ENCODE measurements around the gene PRR11. TPM values are rescaled to one million over a fixed set of nuclear protein-coding genes. Genes with fewer than 3 reads are reported as not detected.

The PRR11 gene
- total RNA-seq, 1 experiment from 2014 or later: 109 TPM

- H3K79me2 ChIP-seq (ENCODE audit: low read depth): no peaks in the 10 kb centered on the region
- TF ChIP-seq EZH2 (IDR thresholded peaks at IDR 0.05; ENCODE audit: low read depth): no peak
- TF ChIP-seq, protein P1, sequence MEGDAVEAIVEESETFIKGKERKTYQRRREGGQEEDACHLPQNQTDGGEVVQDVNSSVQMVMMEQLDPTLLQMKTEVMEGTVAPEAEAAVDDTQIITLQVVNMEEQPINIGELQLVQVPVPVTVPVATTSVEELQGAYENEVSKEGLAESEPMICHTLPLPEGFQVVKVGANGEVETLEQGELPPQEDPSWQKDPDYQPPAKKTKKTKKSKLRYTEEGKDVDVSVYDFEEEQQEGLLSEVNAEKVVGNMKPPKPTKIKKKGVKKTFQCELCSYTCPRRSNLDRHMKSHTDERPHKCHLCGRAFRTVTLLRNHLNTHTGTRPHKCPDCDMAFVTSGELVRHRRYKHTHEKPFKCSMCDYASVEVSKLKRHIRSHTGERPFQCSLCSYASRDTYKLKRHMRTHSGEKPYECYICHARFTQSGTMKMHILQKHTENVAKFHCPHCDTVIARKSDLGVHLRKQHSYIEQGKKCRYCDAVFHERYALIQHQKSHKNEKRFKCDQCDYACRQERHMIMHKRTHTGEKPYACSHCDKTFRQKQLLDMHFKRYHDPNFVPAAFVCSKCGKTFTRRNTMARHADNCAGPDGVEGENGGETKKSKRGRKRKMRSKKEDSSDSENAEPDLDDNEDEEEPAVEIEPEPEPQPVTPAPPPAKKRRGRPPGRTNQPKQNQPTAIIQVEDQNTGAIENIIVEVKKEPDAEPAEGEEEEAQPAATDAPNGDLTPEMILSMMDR (conservative IDR thresholded peaks at IDR 0.05): no peak
- no peaks in the 10 kb centered on the region for H3K36me3 ChIP-seq (ENCODE audit: low read depth)
- DNase-seq: no peak
- POLR2A ChIA-PET (ENCODE audit: unreplicated experiment): no interaction called here
- no peak overlapping the region for H3K4me2 ChIP-seq
- no peak overlapping the region for H3K4me3 ChIP-seq
- H3K9me3 ChIP-seq (ENCODE audit: insufficient read depth, low read depth): no peaks in the 10 kb centered on the region
- no peaks in the 10 kb centered on the region for H4K20me1 ChIP-seq (ENCODE audit: insufficient read depth)
- no peaks in the 10 kb centered on the region for H3K27me3 ChIP-seq (ENCODE audit: insufficient read depth, low read depth)
- H3K9me2 ChIP-seq (ENCODE audit: insufficient read depth): no peaks in the 10 kb centered on the region
- CTCF ChIA-PET: no interaction called here
- H3F3A ChIP-seq (ENCODE audit: insufficient read depth, low read depth): 0 out of 2 replicates have a peak, but pooled peaks cover 4% of the 10 kb centered on the region
- no TSS peak for BruUV-seq (replicated peaks)
- no peaks in the 10 kb centered on the region for H3K4me1 ChIP-seq (replicated peaks; ENCODE audit: insufficient read depth)
- intact Hi-C loops (cut with micrococcal nuclease; ENCODE audit: unreplicated experiment): no loop called here
- no peak overlapping the region for H3K27ac ChIP-seq
- H2AFZ ChIP-seq: no peak overlapping the region
Measured at GRCh38 chr17:59244081-59244480, 88.5 kb downstream of the PRR11 start.

Small RNA genes lying within 50 kb of the gene (microRNA-seq; reads per million reads assigned to microRNA genes)
- gene MIR301A (ENCODE audit: borderline number of aligned reads, borderline replicate concordance): 1,346 reads per million, percentile 78 among the genes with 10 or more reads in this experiment
- gene MIR454 (ENCODE audit: borderline number of aligned reads, borderline replicate concordance): 2,333 reads per million, percentile 82 among the genes with 10 or more reads in this experiment

Other genes with a start within 250 kb of the PRR11 start
- 21.6 and 24.6 TPM in 2 replicates for gene TRIM37, start 48.9 kb upstream of the PRR11 start, total RNA-seq (2021)
- gene SKA2, start 560 bp upstream of the PRR11 start, total RNA-seq (2021): 48.9 and 65.6 TPM in 2 replicates
- gene SMG8, start 54.3 kb downstream of the PRR11 start, total RNA-seq (2021): 14.4 and 15.2 TPM in 2 replicates
- gene GDPD1, start 64.8 kb downstream of the PRR11 start, total RNA-seq (2021): 3.1 and 3.4 TPM in 2 replicates
- gene YPEL2, start 175.9 kb downstream of the PRR11 start, total RNA-seq (2021): 11.6 and 12.9 TPM in 2 replicates